ENCODE measurements around the gene PCSK1.
A peak's percentile ranks its signal among the peaks of the same experiment; 100 is the strongest.

PCSK1 gene

GRCh38 chr5:96433066-96433447 is at the start of gene PCSK1:
Gene PCSK1, minus strand, starts transcription at chr5:96433248. Its CDS starts 206 bp downstream, at chr5:96433042.
- DNase-seq (ENCODE audit: low spot score): no peak

GRCh38 chr5:96481867-96482266 is 48.8 kb upstream of the PCSK1 start:
- DNase-seq (ENCODE audit: low spot score): no peak

GRCh38 chr5:96481009-96481786 is 48.1 kb upstream of the PCSK1 start:
- DNase-seq (ENCODE audit: low spot score): no peak

GRCh38 chr5:96478983-96479382 is 45.9 kb upstream of the PCSK1 start:
- DNase-seq (ENCODE audit: low spot score): no peak

- peak; percentile 17 for DNase-seq (ENCODE audit: low spot score)
Measured at GRCh38 chr5:96476654-96477053, 43.6 kb upstream of the PCSK1 start.

GRCh38 chr5:96474073-96474472 is 41.0 kb upstream of the PCSK1 start:
- DNase-seq (ENCODE audit: low spot score): no peak

- DNase-seq (ENCODE audit: low spot score): no peak
Measured at GRCh38 chr5:96473155-96473554, 40.1 kb upstream of the PCSK1 start.

- no peak for DNase-seq (ENCODE audit: low spot score)
Measured at GRCh38 chr5:96470785-96471184, 37.7 kb upstream of the PCSK1 start.

- no peak for DNase-seq (ENCODE audit: low spot score)
Measured at GRCh38 chr5:96468956-96469355, 35.9 kb upstream of the PCSK1 start.

- no peak for DNase-seq (ENCODE audit: low spot score)
Measured at GRCh38 chr5:96463091-96463490, 30.0 kb upstream of the PCSK1 start.

GRCh38 chr5:96459313-96460121 is 26.5 kb upstream of the PCSK1 start:
- no peak for DNase-seq (ENCODE audit: low spot score)

GRCh38 chr5:96458176-96458575 is 25.1 kb upstream of the PCSK1 start:
- DNase-seq (ENCODE audit: low spot score): no peak

GRCh38 chr5:96455789-96456188 is 22.7 kb upstream of the PCSK1 start:
- no peak for DNase-seq (ENCODE audit: low spot score)

GRCh38 chr5:96453394-96453793 is 20.3 kb upstream of the PCSK1 start:
- DNase-seq (ENCODE audit: low spot score): no peak

- DNase-seq (ENCODE audit: low spot score): no peak
Measured at GRCh38 chr5:96447949-96448348, 14.9 kb upstream of the PCSK1 start.

- no peak for DNase-seq (ENCODE audit: low spot score)
Measured at GRCh38 chr5:96440185-96440538, 7.1 kb upstream of the PCSK1 start.

- no peak for DNase-seq (ENCODE audit: low spot score)
Measured at GRCh38 chr5:96439477-96440184, 6.6 kb upstream of the PCSK1 start.

- DNase-seq (ENCODE audit: low spot score): peak; percentile 80
Measured at GRCh38 chr5:96434201-96434645, 1.2 kb upstream of the PCSK1 start.

GRCh38 chr5:96432216-96433065 is 607 bp downstream of the PCSK1 start:
- DNase-seq (ENCODE audit: low spot score): no peak

GRCh38 chr5:96431376-96432187 is 1.5 kb downstream of the PCSK1 start:
- no peak for DNase-seq (ENCODE audit: low spot score)

- no peak for DNase-seq (ENCODE audit: low spot score)
Measured at GRCh38 chr5:96427824-96428223, 5.2 kb downstream of the PCSK1 start.

Measured in AG08396 (cell line).